ENCODE data around the gene CXCL11.
"Not testable (repeated sequence)": the region's sequence is repeated elsewhere in the genome, so short reads cannot be mapped to it uniquely, and the experiment has no call there.

Gene CXCL11

DNA sequence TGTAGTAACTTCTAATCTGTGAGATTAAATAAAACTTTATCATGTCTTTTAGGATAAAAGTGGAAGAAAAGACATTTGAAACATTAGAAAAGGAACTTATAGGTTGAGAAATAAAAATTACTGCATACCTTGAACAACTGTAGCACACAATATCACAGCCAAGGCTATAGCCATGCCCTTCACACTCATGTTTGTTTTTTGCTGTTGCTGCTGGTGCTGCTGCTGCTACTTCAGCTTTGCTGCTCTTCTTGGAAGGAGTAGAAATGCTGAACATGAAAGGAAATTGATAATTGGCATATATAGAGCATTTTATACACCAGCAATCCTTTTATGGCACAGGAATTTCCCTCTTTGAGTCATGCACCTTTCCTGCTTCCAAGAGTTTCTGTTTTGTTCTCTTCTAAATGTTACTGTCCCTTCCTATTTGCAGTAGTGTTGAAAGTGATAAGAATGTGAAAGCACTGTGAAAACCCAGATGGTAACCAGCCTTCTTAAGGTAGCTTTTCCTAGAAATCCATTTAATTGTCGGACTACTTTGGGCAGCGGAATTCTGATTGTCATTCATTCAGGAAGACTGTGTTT lies at the start of gene CXCL11:
Gene CXCL11, minus strand, starts transcription at position 272 of the 582 bp plus-strand sequence. Its CDS starts 83 bp downstream, at position 189.
- no peak for DNase-seq

DNA sequence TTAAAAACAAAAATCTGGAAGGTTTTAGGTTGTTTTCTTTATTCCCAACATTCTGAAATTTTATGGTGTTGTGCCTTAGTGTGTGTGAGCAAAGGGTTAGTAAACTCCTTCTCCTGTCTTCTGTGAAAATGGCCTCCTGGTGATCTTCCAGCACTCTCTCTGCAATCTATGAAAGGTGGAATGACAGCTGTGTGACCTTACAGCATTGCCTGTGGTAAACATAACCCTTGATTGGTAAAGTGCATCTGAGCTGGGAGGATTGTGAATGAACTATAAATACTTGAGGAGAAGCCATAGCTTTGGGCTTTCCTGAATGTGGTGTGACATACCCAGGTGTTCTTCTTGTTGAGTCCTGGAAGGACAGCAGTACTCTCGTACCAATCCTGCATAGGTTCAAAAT lies 48.7 kb upstream of the CXCL11 start:
- DNase-seq = no peak

DNA sequence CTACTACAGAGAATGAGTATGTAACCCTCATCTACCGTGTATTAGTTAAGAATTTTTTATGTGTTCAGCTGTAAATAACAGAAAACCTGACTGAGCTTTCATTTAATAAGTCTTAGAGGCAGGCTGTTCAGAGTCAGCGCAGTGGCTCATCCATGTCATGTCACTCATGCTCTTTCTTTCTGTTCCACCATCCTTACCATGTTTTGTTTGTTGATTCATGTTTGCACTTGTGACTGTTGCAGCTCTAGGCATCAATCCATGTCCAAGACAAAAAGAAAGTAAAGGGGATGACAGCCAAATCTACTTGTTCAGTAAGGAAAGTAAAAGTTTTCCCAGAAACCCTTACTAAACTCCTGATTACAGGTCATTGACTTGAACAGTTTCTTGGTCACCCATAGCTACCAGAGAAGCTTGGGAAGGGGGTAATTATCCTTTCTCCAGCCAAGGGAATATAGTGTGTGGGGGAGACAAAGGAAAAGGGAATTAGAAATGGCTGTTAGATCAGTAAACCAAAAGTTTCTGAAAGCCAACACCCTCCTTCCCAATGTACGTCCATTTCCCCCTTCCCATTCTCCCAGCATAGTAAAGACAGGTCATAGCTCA lies 47.6 kb upstream of the CXCL11 start:
- DNase-seq = no peak

DNA sequence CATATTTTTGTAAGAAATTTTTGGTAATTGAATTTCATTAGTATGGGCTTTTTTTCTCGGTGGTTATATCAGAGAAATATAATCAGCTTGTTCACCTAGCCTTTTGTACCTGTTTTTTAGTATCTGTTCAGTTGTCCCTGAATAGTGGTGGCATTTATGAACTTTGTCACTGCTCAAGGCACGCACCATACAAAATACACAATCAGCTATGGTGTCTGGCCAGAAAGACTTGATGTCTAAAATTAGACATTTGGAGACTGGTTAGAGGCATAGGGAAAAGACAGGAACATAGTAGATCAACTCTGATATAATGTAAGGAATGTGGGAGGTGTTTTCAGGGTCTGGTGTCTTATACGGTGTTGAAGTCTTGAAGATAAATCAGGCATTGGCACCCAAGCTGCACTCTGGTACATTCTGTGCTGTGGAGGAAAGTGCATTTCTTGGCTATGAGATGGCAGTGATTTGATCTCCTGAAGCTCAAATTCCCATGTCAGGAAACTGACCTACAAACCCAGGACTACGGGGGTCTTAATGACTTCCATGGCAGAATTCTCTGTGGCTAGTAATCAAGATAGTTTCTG lies 42.3 kb upstream of the CXCL11 start:
- DNase-seq = no peak

DNA sequence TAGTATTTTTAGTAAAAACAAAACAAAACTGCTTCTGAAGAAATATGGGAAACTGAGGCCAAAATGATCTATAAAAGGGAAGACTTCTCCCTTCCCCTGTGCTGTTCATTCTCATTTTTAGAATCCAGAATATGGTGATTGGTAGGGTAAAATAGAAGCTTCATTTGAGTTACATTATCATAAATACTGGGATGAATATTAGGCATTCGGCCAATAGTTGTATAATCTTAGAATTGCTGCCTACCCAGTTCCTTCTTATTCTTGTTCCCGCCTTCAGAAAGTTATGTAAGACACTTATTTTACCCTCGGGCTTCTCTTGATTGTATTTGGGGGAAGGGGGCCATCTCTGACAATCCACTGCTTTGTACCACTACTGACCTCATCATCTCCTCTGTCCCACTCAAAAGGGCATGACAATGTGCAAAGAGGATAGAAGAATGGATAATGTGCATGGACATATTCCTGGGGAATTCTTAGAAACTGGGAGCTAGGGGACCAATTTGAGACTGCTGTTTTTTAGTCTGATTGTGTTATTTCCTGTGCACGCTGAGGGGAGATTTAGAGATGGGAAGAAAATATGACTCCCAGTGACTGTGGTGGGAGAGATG lies 39.2 kb upstream of the CXCL11 start:
- DNase-seq = no peak

DNA sequence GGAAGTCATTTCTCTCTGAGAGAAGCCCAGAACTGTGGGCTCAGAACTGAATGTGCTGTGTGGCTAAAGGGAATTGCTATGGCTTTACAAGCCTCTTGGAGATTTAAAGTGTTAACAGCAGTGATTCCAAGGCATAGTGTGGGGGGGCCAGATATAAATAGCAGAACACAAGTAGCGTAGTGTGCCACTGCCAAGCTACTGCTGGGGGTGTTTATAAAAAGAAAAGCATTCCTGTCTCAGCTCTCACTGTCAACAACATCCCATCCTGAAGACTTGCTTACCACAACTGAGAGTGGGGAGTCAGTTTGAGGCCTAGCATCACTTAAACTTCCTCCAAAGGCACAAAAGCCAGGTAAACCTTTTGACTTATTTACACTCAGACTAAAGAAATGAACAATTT lies 38.6 kb upstream of the CXCL11 start, which contains the start of gene ART3:
Gene ART3, plus strand, starts transcription at position 242 of the 400 bp plus-strand sequence. CDS start 1,181 bp downstream, outside the sequence.
- peak; percentile 6 for DNase-seq

DNA sequence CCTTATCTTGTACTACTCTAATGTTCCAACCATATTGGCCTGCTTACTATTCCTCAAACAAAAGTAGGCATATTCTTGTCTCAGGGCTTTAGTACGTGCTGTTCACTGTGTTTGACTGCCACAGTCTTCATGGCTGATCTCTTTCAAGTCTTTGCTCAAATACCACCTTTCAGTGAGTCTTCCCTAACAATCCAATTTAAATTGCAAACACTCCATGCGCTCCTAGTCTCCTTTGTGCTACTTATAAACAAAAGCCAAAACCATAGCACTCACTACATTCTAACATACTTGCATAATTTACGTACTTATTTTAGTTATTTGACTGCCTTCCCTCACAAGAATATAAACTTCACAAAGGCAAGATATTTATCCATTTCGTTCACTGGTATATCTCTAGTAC lies 36.9 kb upstream of the CXCL11 start:
- no peak for DNase-seq

DNA sequence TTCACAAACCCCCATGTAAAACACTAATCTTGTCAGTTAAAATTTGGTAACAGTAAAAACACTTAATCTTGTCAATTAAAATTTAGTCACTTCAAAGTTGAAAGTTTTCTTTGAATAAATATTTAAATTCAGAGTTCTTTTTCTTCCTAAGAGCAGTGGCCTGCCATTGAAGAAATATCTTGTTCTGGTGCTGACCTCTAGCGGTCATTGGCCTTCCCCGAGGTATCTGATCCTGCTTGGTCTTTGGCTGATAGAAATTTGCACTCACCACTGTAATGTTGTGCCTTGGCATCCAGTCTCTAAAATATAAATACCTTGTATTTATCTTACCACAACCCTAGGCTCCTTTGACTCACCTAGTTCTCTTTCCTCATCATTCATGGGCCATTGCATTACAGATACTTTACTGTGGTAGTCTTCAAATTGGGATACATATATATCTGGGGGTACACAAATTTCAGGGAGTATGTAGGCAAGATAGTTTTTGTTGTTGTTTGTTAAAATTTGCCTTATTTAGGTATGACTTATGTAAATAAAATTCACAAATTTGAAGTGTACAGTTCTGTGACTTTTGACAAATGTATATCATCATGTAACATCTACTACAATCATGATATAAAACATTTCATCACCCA lies 31.9 kb upstream of the CXCL11 start:
- peak; percentile 85 for DNase-seq

DNA sequence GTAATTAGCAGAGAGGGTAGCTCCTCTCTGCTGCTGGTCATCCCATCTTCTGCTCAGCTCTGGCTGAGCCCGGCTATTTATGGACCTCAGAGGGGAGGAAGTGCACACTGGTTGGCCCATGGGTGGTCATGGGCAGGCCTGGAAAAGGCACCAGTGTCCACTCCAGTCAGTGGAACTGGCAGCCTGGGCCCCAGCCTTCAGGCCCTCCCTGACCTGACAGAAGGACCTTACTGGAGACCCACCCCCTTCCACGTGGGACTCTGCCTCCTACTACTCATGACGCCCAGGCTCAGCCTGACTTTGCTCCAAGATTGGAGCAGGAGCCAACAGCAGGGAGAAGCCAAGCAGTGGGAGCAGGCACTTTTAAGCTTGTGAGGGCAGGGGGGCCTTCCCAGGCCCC lies 30.7 kb upstream of the CXCL11 start:
- DNase-seq = no peak

DNA sequence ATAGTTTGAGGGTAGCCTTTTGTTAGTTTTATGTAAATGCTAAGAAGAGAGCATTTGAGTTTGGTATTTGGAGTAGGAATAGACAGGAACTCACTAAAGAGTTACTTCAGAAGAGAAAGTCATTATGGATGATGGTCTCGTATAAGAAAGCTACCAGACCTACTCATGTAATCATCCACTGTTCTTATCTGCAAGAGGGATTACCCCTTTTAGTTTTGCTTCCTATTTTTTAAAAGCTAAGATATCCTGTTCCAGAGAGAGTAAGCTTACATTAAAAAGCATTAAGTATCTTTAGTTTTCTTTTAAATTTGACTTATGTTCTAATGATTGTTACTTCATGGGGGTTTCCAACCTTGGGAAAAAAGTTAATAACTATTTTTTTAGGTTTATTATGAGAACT lies 26.1 kb upstream of the CXCL11 start:
- no peak for DNase-seq

DNA sequence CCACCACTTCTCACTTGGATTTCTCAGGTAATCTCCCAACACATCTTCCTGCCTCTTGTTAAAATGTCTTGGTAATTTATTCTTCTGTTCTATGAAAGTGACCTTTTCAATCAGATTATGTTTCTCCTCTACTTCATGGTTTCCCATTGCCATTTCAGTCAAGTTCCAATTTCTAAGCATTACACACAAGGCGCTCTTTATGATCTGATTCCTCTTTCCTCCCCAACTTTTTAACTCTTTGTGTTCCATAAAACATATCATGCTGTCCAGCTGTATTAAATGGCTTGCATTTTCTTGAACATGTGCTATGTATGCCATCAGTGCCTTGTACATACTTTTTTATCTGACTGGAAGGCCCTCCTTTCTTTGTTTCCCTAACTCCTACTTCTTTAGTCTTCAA lies 25.6 kb upstream of the CXCL11 start:
- DNase-seq = no peak

DNA sequence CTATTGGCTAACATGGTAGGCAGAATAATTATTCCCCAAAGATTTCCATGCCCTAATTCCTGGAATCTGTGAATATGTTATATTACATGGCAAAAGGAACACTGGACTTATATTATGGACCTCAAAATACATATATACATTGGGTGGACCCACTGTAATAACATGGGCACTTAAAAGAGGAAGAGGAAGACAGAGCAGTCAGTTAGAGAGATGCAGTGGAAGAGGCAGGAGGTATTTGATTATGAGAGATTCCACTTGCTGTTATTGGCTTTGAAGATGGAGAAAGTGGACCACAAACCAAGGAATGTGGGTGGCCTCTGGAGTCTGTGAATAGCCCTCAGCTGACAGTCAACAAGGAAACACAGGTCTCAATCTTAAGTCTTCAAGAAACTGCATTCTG lies 24.6 kb upstream of the CXCL11 start:
- no peak for DNase-seq

DNA sequence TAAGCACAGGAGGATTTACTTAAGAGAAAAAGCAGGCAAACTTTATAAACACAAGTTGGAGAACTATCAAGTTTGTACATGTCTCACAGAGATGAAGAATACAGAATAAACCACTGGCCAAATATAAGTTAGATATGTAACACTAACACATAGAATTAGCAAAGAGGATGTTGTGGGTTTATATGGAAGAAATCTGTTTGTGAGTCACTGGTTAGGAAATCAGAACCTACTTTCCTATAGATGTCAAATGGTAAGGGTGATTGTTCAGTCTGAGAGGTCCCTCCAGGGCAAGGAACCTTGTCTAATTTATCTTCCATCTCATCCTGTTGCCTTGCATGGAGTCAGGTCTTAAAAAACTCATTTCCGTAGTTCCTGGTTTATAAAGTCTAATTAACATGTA lies 23.9 kb upstream of the CXCL11 start:
- DNase-seq = no peak

DNA sequence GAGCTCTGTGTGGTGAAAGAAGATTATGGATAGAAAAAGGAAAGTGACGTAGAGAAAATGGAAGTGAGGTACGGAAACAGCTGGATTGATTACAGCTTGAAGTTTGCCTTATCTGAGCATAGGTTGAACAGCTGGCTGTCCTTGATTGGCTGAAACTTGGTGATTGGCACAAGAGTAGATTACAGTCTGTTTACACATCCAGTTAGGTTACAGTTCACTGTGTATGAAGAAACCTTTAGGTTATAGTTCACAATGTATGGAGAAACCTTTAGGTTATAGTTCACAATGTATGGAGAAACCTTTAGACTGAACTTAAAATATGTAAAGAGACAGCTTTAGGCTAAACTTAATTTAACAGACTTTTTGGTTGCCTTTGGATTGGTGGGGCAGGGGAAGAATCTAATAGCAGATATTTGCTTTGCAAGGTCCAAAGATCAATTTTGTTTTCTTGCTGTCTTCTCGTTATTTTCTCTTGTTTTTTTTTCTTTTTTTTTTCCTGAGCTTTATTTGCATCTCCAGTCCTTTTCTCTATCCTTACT lies 23.1 kb upstream of the CXCL11 start:
- DNase-seq = no peak

DNA sequence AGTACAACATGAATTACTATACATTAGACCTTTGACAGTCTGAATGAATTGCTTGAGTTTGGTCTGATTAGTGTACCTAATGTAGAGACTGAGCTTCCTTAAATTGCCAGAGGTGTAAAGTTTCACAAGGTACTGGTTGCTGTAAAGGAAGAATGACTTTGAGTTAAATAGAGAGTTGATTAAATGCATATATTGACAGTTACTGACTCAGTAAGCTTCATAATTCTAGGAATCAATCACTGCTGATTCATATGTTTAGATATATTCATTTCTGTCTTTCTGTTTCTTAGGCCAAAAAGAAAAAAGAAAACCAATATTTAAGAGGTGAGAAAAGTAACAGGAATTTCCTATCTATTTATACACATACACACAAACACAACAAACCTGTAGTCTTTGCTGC lies 22.4 kb upstream of the CXCL11 start:
- DNase-seq = no peak

DNA sequence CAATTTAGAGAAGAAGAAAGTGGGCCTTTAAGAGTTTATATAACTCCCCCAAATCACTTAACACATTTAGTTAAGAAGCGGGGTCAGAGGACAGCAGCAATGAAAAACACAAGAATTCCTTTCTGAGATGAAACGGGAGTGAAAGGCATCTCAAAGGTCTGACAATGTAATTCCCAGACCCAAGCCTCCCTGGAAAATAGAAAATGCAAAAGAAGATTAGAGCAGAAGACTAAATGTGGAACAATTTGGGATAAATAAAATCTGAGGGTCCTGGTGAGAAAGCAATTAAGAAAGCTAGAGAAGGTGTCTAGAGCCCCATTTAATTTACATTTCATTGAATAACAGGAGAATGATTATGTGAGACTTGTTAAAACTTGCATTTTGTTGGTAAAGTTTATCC lies 19.6 kb upstream of the CXCL11 start:
- no peak for DNase-seq

DNA sequence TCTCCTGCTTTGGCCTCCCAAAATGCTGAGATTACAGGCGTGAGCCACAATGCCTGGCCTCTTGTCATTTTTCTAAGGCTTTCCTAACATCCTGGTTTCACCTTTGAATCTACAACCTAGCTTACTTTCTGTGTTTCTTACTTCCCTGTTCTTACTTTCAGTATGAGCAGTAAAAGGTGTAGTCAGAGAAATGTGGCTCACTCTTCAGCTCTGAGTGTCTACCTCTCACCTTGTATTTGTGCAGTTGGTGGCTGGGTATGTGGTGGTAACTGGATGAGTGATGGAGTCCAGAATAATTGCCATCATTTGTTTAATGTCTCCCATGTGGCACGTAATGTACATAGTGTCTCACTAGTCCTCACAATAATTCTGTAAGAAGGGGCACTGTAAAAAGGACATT lies 19.1 kb upstream of the CXCL11 start:
- DNase-seq = no peak

DNA sequence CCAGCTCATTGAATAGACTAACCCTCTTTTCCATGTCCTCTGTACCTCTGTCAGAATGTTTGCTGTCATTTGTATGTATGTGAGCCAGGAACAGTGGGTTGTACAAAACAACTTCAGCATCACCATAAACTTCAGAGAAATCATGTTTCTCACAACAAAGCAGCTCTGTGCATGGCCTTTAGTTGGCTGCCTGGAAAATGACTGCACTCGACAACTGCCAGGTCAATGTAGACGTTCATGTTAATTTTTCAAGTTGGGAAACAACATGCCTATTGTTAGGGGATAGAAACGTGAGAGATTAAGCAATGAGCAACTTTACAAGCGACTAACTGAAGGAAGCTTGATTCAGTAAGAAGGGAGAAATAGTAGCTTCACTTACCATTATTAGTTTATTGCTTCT lies 17.9 kb upstream of the CXCL11 start:
- no peak for DNase-seq

DNA sequence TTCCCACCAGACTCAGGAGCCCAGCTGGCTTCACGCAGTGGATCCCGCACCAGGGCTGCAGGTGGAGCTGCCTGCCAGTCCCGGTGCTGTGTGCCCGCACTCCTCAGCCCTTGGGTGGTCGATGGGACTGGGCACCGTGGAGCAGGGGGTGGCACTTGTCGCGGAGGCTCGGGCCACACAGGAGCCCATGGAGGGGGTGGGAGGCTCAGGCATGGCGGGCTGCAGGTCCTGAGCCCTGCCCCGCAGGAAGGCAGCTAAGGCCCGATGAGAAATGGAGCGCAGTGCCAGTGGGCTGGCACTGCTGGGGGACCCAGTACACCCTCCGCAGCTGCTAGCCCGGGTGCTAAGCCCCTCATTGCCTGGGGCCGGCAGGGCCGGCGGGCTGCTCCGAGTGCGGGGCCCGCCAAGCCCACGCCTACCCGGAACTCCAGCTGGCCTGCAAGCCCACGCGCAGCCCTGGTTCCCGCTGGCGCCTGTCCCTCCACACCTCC lies 14.7 kb upstream of the CXCL11 start:
- not testable (repeated sequence) for DNase-seq

DNA sequence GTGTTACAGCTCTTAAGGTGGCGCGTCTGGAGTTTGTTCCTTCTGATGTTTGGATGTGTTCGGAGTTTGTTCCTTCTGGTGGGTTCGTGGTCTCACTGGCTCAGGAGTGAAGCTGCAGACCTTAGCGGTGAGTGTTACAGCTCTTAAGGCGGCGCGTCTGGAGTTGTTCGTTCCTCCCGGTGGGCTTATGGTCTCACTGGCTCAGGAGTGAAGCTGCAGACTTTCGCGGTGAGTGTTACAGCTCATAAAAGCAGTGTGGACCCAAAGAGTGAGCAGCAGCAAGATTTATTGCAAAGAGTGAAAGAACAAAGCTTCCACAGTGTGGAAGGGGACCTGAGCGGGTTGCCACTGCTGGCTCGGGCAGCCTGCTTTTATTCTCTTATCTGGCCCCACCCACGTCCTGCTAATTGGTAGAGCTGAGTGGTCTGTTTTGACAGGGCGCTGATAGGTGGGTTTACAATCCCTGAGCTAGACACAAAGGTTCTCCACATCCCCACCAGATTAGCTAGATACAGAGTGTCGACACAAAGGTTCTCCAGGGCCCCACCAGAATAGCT lies 14.1 kb upstream of the CXCL11 start:
- not testable (repeated sequence) for DNase-seq

DNA sequence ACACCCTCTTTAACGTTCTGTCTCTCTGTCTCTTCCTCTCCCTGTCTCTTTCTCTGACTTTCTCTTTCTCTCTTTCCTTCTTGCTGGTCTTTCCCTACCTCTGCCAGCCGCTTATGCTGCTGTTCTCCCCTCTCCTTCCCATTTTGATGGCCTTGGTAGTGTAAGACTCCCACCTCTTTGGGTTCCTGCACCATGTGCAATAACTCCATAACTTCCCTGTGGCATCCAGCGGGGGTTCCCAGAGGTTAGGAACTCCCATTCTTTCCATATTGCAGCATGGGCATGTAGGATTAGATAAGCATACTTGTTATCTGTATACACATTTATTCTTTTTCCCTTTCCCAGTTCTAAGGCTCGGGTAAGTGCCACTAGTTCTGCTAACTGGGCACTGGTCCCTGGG lies 8.8 kb upstream of the CXCL11 start:
- not testable (repeated sequence) for DNase-seq

DNA sequence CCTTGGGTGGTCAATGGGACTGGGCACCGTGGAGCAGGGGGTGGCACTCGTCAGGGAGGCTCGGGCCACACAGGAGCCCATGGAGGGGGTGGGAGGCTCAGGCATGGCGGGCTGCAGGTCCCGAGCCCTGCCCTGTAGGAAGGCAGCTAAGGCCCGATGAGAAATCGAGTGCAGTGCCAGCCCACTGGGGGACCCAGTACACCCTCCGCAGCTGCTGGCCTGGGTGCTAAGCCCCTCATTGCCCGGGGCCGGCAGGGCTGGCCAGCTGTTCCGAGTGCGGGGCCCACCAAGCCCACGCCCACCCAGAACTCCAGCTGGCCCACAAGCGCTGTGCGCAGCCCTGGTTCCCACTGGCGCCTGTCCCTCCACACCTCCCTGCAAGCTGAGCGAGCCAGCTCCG lies 7.4 kb upstream of the CXCL11 start:
- DNase-seq = not testable (repeated sequence)

Data from midbrain (tissue), 1 donor.